GM18502 (cell line): Measurements from ENCODE around the gene SPRED2.

Source experiments
- ATAC-seq: cut with Tn5 transposase; IDR thresholded peaks from one replicate; pipeline ENCODE4 v1.9.1; 2021; ENCODE audit warnings: mild to moderate bottlenecking; ENCODE audit not compliant: unreplicated experiment, poor library complexity

Gene SPRED2

DNA sequence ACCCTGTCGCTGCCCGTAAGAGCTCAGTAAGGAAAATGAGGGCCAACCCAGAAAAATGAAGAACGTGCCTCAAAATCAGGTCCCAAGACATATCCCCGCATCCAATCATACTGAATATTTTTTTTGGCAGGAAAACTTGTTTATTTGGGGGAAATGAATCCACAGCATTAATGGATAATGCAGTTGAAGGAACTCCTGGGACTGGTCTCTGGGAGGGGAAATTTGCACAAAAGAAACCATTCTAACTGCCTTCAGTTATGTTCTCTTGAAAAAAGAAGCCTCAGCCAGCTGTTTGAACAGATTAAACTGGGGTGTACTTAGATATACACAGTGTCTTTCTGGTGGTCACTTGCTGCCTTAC, 61.3 kb downstream of the SPRED2 start:
- ATAC-seq, result no peak

DNA sequence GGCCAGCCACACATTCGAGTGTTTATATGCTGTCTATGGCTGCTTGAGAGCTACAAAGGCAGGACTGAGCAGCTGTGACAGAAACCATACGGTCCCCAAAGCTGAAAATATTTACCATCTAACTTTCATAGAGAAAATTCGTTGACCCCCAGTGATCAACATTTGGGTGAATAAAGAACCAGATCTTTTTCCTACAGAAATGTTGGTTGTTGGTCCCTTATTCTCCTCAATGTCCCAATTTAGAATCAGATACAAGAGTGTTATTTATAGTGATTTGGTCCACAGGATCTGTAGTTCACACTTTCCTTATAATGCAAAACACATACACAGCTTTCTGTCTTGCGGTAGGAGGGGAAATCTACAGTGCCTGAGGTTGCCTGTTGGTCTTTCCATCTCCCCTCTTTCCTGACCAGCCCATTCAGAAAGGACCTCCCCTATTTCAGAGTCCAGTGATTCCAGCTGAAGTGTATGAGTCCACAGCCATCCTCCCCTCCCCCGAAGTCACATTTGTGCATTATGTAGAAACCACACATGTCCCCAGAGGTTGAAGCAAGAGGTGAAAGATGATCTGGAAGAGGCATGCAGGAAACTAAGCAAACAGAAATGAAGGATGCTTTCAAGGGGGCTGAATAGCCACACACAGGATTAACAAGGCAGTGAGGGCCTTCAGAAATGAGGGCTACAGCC, 61.9 kb downstream of the SPRED2 start:
- ATAC-seq, result peak; percentile 50

DNA sequence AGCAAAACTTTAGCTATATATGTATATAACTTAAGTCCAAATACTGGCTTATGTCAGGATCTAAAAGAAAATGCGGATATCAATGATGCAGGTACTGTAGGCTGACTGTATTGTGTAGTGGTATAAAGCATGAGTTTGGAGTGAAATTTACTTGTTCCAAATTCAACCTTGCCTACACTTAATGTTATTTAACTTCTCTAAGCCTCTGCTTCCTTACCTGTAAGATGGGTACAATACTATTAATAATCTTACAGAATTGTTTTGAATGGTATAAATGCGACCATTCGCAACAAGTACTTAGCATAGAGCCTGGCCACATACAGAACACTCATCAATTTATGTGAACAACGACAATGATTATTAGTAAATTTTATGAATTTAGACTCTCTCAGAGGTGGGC, 62.4 kb downstream of the SPRED2 start:
- ATAC-seq, result no peak

DNA sequence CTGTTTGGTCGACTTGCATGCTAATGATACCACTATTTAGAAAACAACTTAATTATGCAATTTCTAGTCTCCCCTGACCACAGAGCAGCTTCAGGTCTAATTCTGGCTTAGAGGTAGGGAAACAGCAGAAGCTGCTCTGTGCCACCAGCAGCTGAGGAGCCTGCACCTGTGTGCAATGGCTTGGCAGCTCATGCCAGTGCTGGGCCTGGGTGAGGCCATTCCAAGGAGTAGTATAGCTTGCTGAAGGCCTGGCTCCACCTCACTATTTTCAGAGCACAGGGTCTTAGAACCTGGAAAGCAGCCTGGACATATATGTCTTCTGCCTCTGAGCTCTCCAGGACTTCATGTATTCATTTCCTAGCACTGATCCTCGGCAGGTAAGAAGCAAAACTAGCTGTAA, 62.8 kb downstream of the SPRED2 start:
- ATAC-seq, result no peak

DNA sequence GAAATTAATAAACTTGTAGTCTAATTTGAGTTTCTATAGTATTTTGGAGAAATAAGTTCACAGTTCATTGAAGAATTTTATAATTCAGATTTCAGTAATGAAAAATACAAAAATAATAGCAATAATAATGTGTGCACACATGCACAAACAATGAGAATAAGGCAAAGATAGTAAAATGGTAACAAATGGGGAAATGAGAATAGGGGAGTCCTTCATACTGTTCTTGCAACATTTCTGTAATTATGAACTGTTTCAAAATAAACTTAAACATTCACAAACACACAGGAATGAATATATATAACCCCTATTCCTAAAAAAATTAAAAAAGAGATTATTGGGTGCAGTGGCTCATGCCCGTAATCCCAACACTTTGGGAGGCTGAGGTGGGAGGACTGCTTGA, 63.9 kb downstream of the SPRED2 start:
- no peak for ATAC-seq

DNA sequence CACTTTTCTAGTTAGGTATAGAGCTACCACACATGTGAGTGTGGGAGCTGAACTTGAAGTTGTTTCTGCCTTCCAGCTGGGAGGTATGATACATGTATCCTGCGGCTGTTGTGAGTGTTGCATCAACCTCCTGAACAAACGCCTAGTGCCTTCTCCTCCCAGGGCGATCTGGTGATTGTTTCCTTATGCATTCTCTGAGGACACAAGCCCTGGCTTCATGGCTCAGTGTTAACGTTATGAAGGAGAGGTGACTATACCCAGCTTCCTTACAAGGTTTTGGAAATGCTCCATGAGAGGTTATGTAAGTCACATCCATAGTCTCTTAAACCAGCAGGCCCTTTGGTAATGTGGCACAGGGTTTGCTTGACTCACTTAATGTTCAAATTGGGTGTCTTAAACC, 64.9 kb downstream of the SPRED2 start:
- ATAC-seq, result no peak

DNA sequence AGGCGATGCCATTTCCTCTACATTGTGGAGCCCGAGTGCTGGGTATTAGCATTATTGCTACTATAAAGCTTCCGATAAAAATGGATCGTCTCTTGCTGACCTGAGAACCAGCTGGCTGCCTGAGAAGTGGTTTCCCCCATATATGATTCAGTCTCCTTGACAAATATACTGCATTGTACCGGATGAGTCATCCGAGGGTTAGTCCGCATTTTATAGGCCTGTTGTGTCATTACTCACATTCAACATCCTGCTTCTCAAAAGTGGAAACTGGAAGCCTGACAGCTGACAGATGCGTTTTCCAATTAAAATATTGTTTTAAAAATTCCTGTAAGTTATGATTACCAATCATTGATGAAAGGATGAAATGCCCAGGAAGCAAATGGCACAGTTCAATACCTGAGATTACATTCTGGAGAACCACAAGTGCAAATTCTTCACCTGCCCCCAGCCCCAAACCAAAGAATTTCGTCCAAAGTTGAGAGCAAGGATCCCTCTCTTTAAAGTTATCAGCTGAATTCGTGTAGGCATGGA, 65.7 kb downstream of the SPRED2 start:
- ATAC-seq, result peak; percentile 79

DNA sequence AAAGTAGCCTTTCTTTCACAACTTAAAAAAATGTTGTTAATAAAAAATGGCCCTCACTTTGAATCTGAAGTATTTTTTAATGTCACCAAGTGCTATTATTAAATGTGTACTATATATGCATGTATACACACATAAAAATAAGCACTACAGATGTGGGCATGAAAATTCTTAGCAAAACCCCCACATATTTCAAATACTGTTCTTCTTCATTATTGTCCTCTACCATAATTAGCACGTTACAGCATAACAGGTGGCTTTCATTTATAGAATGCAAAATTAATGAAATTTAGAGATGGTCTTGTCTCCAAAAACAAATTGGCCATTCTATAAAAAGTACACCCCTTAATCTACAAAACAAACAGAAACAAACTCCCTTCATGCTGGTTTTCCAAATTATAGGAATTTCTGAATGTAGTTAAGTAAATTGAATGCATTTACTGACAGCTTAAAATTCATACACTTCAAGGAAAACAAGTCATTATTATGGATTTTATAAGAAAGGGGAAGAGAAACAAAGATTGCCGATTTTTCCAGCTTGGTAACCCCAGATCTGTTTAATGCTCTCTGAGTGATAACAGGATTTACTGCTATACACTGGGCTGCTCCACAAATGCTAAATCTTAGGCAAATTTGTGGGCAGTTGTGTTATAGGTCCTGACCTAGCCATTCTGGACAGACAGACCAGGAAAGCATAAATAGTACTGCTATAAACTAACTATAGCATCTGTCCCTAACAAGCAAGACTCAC, 67.2 kb downstream of the SPRED2 start:
- no peak for ATAC-seq

DNA sequence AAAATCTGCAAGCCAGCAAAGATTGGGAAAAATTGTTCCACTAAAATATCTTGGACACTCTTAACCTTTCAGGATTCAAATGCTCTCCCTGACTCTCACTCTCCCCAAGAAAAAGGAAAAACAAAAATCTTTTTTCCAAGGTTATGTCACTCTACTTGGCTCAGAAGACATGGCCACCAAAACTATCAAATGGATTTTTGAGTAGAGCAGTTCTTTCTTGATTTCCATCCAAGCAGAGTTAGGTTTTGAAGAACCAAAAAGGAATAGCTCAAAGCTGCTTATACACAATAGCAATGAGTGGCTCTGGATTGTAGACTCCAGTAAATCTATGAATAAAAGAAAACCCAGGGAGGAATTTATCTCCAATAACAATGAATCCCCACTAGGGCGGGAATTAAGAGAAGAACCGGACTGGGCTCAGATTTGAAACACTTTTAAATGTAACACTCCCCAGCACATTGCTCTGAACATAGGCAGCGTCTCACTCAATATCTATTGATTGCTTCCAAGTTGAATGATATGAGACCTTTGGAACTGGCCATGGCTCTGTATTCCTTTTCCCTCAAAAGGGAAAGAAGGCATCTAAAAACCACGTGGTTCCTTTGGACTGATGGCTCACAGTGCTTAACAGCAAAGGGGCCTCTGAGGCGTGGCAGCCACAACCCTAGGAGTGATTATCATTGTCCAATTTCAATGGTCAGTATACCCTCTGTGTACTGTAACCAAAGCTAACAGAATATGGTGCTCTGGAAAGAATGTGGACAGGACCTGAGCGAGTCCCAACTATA, 68.3 kb downstream of the SPRED2 start:
- no peak for ATAC-seq

DNA sequence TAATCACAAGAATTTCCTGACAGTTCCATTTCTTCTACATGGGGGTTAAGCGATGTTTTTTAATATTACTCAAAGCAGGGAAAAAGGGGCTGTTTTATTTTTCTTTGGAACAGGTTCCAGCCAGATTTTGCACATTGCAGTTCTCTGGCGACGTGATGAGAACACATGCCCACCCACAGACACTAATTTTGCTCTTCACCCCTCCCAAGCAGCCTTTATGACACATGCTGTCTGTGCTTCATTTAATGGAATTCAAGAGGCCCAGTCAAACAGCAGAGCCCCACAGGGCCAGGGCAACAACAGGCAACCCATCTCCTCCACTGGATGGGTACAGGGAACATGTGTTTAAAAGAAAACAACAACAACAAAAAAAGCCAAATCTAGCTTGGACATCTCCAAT, 70.8 kb downstream of the SPRED2 start:
- ATAC-seq, result no peak

DNA sequence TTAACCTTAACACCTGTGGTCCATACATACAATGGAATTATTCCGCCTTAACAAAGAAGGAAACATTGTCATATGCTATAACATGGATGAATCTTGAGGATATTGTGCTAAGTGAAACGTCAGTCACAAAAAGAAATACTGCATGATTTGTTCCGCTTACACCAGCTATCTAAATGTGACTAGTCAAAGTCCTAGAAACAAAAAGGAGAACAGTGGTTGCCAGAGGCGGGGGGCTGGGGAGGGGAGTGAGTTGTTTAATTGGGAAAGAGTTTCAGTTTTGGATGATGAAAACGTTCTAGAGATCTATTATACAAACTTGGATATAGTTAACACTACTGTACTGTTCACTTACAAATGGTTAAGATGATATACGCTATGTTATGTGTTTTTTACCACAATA, 72.0 kb downstream of the SPRED2 start:
- no peak for ATAC-seq

DNA sequence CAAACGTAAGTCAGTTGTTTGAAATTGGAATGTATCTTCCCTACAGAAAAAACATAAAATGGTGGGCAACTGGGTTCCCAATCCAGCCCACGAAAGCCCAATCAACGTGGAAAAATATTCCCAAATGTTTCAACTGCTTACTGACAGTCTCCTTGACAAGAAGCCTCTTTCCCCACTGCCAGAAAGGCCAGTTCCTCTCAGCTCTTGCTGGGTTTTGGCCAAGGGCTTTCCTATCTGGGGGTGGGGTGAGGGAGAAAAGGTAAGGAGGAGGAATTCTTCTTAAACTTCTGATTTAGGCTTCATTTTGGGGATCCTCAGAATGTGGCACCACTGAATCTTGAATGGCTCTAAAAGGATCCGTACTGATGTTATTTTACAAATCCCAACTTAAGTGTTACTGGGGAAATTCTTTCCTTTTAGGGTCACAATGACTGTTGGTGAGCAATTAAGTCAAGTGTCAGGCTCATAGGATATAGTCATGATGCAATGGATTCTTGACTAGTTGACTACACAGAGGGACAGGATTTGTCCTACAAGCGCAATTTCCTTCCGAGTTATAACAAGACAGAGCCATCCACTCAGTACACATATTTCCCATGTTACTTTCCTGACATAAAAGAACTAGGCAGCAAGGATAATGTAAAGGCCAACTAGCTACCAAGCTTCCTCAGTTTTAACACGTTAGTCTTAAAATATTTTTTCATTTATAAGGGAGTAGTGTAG, 73.6 kb downstream of the SPRED2 start:
- no peak for ATAC-seq

DNA sequence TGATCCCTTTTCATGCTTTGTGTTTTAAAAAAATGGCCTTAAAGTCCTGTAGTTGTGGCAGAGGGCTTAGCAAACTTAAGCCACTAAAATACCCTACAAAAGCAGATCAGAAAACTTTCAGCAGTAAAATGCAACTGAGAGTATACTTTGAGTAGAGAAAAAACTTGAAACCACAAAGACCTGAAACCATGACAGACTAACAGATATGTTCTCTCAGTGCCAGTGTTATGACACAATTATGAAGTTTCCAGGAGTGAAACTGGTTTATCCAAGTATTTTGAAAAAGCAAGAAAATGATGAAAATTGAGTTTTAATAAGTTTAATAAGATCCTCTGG, 74.5 kb downstream of the SPRED2 start:
- ATAC-seq, result peak; percentile 82

DNA sequence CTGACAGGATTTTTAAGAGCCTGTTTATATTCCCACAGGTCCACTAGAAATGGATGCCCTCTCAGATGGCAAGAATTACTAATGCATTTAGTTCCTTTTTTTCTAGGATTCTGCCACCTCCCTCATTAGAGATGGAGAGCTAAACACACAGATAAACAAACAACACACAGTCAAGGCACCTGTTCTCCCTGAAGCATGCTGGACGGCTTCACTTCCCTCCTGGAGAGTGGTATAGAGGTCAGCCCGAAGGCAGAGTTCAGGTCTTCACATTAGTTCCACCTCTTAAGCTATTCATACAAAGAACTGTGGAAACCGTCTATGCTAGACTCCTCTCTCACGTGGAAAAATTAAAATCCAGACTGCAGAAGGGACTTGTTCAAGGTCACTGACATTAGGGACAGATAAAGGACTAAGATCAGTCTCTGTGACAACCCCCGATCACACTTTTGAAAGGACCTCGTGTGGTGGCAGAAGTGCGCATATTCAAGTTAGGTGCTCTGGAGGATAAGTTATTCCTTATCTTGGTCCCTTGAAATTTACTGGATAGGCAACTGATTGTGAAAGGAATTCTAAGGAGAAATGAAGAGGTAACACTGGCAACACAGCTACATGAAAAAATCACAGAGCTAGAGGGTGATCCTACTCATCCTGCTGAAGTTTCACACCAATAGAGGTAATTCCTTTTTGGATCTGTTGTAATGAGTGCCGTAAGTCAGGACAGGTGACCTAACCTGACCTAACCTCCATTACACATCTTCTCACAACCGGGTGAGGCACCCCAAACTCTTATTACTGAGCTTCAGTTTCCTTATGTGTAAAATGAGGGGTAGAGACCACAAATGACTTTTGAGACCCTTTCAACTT, 75.1 kb downstream of the SPRED2 start:
- ATAC-seq, result peak; percentile 49

DNA sequence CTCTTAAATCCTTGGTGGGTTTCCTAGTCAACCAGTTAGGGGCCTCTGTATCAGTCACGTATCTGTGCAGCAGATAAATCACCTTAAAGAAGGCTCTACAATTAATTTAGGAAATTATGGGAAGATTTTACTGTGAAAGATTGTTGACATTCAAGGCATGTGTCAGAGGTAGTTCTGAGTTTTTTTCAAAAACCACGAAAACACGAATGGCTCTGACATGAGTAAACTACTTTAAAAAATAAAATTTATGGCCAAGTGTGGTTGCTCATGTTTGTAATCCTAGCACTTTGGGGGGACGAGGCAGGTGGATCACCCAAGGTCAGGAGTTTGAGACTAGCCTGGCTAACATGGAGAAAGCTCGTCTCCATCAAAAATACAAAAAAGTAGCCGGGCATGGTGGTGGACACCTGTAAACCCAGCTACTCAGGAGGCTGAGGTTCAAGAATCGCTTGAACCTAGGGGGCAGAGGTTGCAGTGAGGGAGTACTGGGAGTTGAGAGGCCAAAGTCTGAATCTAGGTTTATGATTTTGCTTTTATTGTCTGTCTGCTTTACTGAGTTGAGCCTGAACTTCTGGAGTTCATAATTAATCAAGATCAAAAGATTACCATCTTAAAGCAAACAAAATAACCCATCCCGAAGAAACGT, 77.1 kb downstream of the SPRED2 start:
- no peak for ATAC-seq

DNA sequence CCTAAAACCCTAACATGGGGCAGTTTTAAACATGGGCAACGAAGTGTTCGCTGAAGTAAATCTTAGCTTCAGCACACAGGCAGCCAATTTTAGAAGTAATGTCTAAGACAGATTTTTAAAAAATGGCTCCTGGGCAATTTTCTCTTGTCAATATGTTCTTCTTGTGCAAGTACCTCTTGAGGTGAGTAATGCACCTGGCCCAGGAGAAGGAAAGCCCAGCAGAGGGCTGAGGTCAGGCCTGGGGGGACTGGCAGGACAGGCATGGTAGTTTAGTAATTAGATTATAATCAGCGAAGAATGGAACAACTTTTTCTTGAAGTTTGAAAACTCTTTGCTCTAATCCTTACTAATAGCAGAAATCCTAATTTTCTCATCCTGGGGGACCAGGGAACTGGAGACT, 77.6 kb downstream of the SPRED2 start:
- no peak for ATAC-seq

DNA sequence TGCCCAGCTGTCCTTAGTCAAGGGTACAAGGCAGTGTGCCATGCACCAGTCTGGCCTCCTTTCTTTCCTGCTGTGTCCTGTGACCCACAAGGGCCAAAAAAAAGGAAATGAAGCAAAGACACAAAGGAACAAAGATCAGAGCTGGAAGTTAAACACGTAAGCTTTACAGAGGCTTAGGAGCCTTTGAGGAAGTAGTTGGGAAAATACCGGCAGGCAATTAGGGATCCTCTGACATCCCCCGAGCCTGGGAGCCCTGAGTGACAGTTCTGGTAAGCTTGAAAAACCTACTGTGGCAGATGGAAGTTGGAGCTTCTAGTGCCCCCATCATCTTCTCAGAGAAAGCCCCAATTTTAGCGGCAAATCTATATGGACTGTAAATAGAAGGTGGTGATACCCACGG, 78.5 kb downstream of the SPRED2 start:
- ATAC-seq, result no peak

DNA sequence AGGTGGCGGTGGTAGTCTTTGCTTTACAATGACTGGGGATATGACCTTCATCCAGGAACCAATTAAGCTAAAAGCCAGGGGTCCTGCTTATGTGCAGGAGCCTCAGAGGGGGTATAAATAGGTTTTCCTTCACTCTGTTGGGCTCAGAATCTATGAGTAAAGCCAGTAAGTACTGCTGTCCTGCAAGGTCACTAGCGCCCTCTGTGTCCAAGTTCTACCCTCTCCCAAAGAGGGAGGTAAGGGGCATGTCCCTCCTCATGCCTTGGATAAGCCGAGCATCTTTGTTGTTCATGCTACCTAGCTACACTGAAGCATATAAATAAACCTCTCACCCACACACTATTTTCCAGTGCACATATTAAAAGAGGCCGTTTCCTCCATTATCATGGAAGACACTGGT, 79.4 kb downstream of the SPRED2 start:
- ATAC-seq, result no peak

DNA sequence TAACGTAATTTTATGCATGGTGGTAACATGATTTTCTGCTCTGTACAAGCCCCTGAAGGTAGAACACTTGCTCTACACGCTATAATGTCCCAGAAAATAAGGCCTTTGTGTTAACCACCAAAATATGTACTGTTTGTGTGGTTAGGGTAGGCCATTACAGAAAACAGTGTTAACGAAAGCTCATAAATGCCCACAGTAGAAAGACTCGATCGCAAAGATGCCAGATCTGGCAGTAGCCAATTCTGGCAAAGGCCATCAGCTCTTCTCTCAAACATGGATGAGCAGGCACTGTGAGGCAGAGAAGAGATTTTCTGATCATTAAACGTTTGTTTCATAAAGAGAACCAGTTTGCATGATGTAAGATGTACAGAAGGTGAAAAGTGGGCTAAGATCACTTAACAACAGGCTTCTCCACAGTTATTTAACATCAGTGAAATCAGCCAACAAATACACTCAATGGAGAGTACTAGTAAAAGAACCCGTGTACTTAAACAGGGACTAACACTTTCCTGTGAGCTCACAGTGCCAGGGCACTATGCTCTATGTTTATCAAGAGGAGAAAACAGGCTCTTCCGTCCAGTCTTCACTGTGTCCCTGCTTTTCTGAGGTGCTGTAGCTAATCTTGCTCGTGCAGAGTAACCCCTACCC, 80.3 kb downstream of the SPRED2 start:
- no peak for ATAC-seq
